Endothelial cell (in vitro differentiated cells): ENCODE measurements around the gene DIPK1C. TPM values are rescaled to one million over a fixed set of nuclear protein-coding genes. Genes with fewer than 3 reads are reported as not detected.

Source experiments
- DNase-seq: peaks from one replicate; pipeline ENCODE4 v3.0.0; 2021; ENCODE audit warnings: low spot score
- H3K27ac Mint-ChIP-seq: one replicate; pipeline ENCODE4 v1.8.0; 2021; ENCODE audit warnings: mixed read lengths, inconsistent platforms; ENCODE audit not compliant: unreplicated experiment
- H3K27me3 Mint-ChIP-seq: one replicate; pipeline ENCODE4 v1.8.0; 2021; ENCODE audit warnings: mild to moderate bottlenecking, moderate library complexity, mixed read lengths, inconsistent platforms; ENCODE audit not compliant: unreplicated experiment
- H3K36me3 Mint-ChIP-seq: one replicate; pipeline ENCODE4 v1.8.0; 2021; ENCODE audit warnings: mild to moderate bottlenecking, low read depth, mixed read lengths, inconsistent platforms; ENCODE audit not compliant: unreplicated experiment
- H3K4me1 Mint-ChIP-seq: one replicate; pipeline ENCODE4 v1.8.0; 2021; ENCODE audit warnings: mild to moderate bottlenecking, mixed read lengths, inconsistent platforms; ENCODE audit not compliant: unreplicated experiment
- H3K4me3 Mint-ChIP-seq: one replicate; pipeline ENCODE4 v1.8.0; 2021; ENCODE audit warnings: mild to moderate bottlenecking, mixed read lengths, inconsistent platforms; ENCODE audit not compliant: unreplicated experiment
- H3K9me3 Mint-ChIP-seq: one replicate; pipeline ENCODE4 v1.8.0; 2021; ENCODE audit warnings: mixed read lengths, inconsistent platforms; ENCODE audit not compliant: unreplicated experiment
- CTCF ChIP-seq: fragments of 200-600 bp; sonication (generic); IDR thresholded peaks from one replicate; pipeline ENCODE4 v1.5.0; 2021; ENCODE audit warnings: antibody characterized with exemption; ENCODE audit not compliant: unreplicated experiment
- total RNA-seq: library from RNA; stranded (reverse); fragmentation: NEBNext Ultra II Directional; extraction: Animal tissue kit (Norgen Biotek cat#: 25700); gene quantifications from one replicate; pipeline ENCODE4 v1.2.1, GENCODE V29; 2021; ENCODE audit not compliant: unreplicated experiment

Gene DIPK1C
- total RNA-seq, 1 donor from 2014 or later, result 0.21 TPM

DNA sequence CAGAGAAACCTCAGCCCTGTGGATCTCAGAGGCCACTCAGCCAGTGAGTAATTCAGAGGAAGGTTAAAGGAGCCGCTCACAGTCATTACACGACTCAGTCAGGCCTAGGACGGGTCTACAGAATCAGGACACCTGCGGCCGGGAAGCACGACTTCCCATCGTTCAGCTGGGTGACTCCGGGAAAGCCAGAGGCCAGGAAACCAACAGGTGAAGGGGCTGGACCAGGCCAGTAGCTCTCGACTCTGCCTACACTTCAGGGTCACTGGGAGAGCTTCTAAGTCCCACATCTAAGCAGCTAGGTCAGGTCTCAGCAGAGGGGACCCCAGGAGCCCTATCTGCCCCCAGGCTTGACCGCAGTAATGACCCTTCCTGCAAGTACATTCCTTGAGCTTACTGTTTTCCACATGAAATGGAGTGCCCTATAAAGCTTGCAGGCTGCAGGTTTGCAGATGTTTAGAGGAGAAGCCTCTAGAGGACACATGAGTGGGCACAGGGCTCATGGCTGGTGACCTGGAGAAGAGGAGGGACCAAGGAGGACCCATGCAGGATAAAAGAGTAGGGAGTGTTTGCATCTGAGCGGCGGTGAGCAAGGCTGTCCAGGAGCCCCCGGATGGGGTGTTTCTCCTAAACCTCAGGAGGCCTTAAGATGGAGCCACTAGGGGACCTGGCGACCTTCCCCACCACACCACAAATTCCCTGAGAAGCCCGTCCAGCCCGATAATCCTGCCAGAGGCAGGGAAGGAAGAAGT lies 9.5 kb downstream of the DIPK1C start:
- no peak for DNase-seq
- TF ChIP-seq CTCF, result no peak
- Mint-ChIP-seq H3K4me1 (peaks cover 10% of the 10 kb centered on the region), H3K36me3 (no peaks in the 10 kb centered on the region), H3K27me3 (no peaks in the 10 kb centered on the region), H3K27ac (no peak overlapping the region), H3K9me3 (no peaks in the 10 kb centered on the region), H3K4me3 (no peak overlapping the region)

DNA sequence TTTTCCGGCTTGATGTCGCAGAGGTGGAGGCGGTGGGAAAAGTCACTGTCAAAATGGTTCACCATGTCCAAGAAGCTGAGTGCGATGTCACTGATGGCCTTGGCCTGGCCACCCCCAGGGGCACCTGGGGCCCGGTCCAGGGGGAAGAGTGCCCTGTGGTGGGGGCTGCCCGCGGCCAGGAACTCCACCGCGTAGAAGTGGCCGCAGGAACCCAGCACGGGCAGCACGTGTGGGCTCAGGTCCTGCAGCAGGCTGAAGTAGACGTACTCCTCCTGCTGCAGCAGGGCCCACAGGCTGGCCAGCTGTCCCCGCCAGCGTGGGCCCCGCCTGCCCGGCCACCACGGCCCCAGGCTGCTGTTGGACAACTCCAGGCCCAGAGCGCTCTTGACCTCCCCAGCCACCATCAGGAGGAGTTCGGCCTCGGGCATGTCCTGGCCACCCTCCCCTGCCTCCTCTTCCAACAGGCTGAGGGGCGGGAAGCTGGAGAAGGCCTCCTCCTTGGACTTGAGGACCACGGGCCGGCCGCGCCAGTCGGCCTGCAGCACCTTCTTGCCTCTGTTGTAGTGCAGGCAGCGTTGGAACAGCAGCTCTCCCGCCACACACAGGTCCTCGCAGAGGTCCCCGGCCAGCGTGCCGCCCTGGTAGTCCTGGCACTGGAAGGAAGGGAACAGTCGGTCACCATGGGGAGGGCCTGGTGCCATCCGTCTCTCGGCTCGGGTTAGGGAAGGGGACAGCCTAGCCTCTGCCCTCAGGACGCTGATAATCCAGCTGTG lies 10.3 kb downstream of the DIPK1C start:
- Mint-ChIP-seq H3K27ac (no peak overlapping the region), H3K9me3 (no peaks in the 10 kb centered on the region), H3K27me3 (no peaks in the 10 kb centered on the region), H3K36me3 (no peaks in the 10 kb centered on the region), H3K4me1 (peaks cover 10% of the 10 kb centered on the region), H3K4me3 (no peak overlapping the region)
- DNase-seq, result no peak
- no peak for TF ChIP-seq CTCF

DNA sequence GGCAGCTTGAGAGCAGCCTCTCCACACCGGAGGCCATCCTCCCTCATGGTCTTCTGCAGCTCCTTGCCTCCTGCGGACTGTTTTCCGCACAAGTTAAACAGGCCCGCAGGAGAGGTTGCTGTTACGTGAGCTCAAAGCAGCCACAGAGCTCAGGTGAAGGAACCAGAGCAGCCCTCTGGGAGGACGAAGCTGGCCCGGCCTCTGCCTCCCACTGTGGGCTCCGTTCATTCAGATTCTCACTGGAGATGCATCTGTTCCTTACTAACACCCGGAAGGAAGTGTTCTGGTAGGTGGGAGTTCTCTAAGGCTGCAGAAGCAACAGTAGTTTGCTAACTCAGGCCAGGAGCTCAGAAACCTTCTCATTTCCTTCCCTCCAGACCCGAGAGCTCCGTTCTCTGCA lies 10.9 kb downstream of the DIPK1C start:
- H3K27me3 Mint-ChIP-seq, result no peaks in the 10 kb centered on the region
- no peak overlapping the region for H3K4me3 Mint-ChIP-seq
- DNase-seq, result no peak
- TF ChIP-seq CTCF, result no peak
- no peak overlapping the region for H3K27ac Mint-ChIP-seq
- H3K9me3 Mint-ChIP-seq, result no peaks in the 10 kb centered on the region
- peaks cover 10% of the 10 kb centered on the region for H3K4me1 Mint-ChIP-seq
- H3K36me3 Mint-ChIP-seq, result no peaks in the 10 kb centered on the region

GRCh38 chr18:74445585-74445984 lies 11.5 kb downstream of the DIPK1C start:
- DNase-seq, result no peak
- H3K4me1 Mint-ChIP-seq, result peaks cover 10% of the 10 kb centered on the region
- H3K9me3 Mint-ChIP-seq, result no peaks in the 10 kb centered on the region
- H3K36me3 Mint-ChIP-seq, result no peaks in the 10 kb centered on the region
- H3K27me3 Mint-ChIP-seq, result no peaks in the 10 kb centered on the region
- H3K4me3 Mint-ChIP-seq, result no peak overlapping the region
- TF ChIP-seq CTCF, result no peak
- H3K27ac Mint-ChIP-seq, result no peak overlapping the region

- no peak overlapping the region for H3K27ac Mint-ChIP-seq
- H3K4me1 Mint-ChIP-seq, result peaks cover 10% of the 10 kb centered on the region
- H3K9me3 Mint-ChIP-seq, result no peaks in the 10 kb centered on the region
- H3K4me3 Mint-ChIP-seq, result no peak overlapping the region
- DNase-seq, result no peak
- no peaks in the 10 kb centered on the region for H3K36me3 Mint-ChIP-seq
- H3K27me3 Mint-ChIP-seq, result no peaks in the 10 kb centered on the region
- TF ChIP-seq CTCF, result no peak
Measured at GRCh38 chr18:74444104-74444503, 13.0 kb downstream of the DIPK1C start.
